Measurements from ENCODE around the gene TRABD2A. TPM values are rescaled to one million over a fixed set of nuclear protein-coding genes. Genes with fewer than 3 reads are reported as not detected.

Gene TRABD2A
- total RNA-seq, 4 donors from 2014 or later = 0.14 to 3.0 (median 0.29) TPM; not detected in 1

GRCh38 chr2:84882414-84882738 is 1.5 kb upstream of the TRABD2A start:
- no peak overlapping the region for H3K27ac ChIP-seq
- H3K27me3 ChIP-seq = peaks cover 0 to 6% of the 10 kb centered on the region in 2 donors
- DNase-seq = no peak
- TF ChIP-seq, protein P1, sequence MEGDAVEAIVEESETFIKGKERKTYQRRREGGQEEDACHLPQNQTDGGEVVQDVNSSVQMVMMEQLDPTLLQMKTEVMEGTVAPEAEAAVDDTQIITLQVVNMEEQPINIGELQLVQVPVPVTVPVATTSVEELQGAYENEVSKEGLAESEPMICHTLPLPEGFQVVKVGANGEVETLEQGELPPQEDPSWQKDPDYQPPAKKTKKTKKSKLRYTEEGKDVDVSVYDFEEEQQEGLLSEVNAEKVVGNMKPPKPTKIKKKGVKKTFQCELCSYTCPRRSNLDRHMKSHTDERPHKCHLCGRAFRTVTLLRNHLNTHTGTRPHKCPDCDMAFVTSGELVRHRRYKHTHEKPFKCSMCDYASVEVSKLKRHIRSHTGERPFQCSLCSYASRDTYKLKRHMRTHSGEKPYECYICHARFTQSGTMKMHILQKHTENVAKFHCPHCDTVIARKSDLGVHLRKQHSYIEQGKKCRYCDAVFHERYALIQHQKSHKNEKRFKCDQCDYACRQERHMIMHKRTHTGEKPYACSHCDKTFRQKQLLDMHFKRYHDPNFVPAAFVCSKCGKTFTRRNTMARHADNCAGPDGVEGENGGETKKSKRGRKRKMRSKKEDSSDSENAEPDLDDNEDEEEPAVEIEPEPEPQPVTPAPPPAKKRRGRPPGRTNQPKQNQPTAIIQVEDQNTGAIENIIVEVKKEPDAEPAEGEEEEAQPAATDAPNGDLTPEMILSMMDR (IDR thresholded peaks at IDR 0.05) = no peak
- TF ChIP-seq POLR2A (IDR thresholded peaks at IDR 0.05) = no peak
- intact Hi-C loops (cut with DNase I; ENCODE audit: low total_unique reads) = no loop called here
- no peaks in the 10 kb centered on the region for H3K36me3 ChIP-seq
- H3K4me1 ChIP-seq = peaks cover 0 to 20% of the 10 kb centered on the region in 2 donors
- H3K9me3 ChIP-seq = no peaks in the 10 kb centered on the region
- H3K4me3 ChIP-seq = no peak overlapping the region

GRCh38 chr2:84881581-84882413 is 913 bp upstream of the TRABD2A start:
- H3K9me3 ChIP-seq = no peaks in the 10 kb centered on the region
- H3K27me3 ChIP-seq = peaks cover 0 to 6% of the 10 kb centered on the region in 2 donors
- DNase-seq = peak; percentile 70
- H3K27ac ChIP-seq = no peak overlapping the region
- H3K4me1 ChIP-seq = peaks cover 0 to 20% of the 10 kb centered on the region in 2 donors
- H3K36me3 ChIP-seq = no peaks in the 10 kb centered on the region
- H3K4me3 ChIP-seq = peak overlapping the region; percentile 21 to 43
- no peak for TF ChIP-seq POLR2A (IDR thresholded peaks at IDR 0.05)
- TF ChIP-seq, protein P1 (IDR thresholded peaks at IDR 0.05) = peak; percentile 55 to 68 (median 66)
- intact Hi-C loops (cut with DNase I; ENCODE audit: low total_unique reads) = no loop called here

GRCh38 chr2:84880395-84880644 is 564 bp downstream of the TRABD2A start:
- H3K27me3 ChIP-seq = peaks cover 0 to 6% of the 10 kb centered on the region in 2 donors
- no peak for TF ChIP-seq POLR2A (IDR thresholded peaks at IDR 0.05)
- TF ChIP-seq, protein P1 (IDR thresholded peaks at IDR 0.05) = no peak
- H3K4me1 ChIP-seq = peaks cover 0 to 20% of the 10 kb centered on the region in 2 donors
- H3K9me3 ChIP-seq = no peaks in the 10 kb centered on the region
- intact Hi-C loops (cut with DNase I; ENCODE audit: low total_unique reads) = no loop called here
- DNase-seq = no peak
- no peaks in the 10 kb centered on the region for H3K36me3 ChIP-seq
- H3K27ac ChIP-seq = no peak overlapping the region
- H3K4me3 ChIP-seq = peak overlapping the region; percentile 24 to 43

DNA sequence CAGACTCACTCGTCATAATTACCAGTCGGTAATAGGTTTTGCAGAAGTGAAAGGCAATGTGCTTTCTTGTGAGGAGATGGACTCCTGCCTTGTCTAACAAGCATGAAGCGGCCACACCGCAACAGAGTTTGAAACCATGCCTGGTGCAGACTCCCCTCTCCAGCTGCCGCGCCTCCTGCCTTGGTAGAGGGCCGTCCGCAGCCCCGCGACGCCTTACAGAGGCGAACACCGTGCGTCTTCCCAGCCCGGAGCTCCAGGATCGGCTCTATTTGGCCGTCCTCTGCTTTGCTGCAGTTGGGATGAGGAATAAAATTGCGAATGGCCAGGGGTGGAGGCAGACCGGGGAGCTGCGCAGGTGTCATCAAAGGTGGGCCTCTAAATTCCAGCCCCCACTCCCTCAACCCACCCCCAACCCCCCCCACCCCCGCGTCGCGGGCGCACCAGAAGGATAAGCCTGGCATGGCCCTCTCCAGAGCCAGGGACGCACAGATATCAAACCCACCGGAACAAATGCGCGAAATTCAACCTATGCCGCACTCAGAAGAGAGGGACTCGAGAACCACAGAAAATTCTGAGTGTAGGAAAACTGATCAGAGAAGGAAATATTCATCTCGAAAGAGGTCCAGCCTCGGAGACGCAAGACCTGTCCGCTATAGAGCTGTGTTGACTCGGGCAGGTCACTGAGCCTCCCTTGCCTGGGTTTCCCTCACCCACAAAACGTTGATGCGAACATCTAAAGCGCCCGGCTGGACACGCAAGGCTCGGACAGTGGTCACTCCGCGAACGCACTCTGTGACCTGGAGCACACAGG is 1.1 kb downstream of the TRABD2A start:
- Histone ChIP-seq H3K36me3 (no peaks in the 10 kb centered on the region), H3K9me3 (no peaks in the 10 kb centered on the region), H3K4me1 (peaks cover 0 to 20% of the 10 kb centered on the region in 2 donors), H3K27ac (no peak overlapping the region), H3K4me3 (peak overlapping the region in 1 of 2 donors; percentile 43), H3K27me3 (peaks cover 0 to 6% of the 10 kb centered on the region in 2 donors)
- TF ChIP-seq POLR2A (IDR thresholded peaks at IDR 0.05) = no peak
- TF ChIP-seq, protein P1 (IDR thresholded peaks at IDR 0.05) = no peak
- DNase-seq = no peak
- intact Hi-C loops (cut with DNase I; ENCODE audit: low total_unique reads) = no loop called here

All from uterus (tissue), 4 donors.